NCI-H526 (cell line): ENCODE measurements around the gene GYS1.

Experiments
- DNase-seq, 2 experiments: peaks; one replicate each; lab custom pipeline; 2025; lab: John Stamatoyannopoulos, UW

The GYS1 gene

DNA sequence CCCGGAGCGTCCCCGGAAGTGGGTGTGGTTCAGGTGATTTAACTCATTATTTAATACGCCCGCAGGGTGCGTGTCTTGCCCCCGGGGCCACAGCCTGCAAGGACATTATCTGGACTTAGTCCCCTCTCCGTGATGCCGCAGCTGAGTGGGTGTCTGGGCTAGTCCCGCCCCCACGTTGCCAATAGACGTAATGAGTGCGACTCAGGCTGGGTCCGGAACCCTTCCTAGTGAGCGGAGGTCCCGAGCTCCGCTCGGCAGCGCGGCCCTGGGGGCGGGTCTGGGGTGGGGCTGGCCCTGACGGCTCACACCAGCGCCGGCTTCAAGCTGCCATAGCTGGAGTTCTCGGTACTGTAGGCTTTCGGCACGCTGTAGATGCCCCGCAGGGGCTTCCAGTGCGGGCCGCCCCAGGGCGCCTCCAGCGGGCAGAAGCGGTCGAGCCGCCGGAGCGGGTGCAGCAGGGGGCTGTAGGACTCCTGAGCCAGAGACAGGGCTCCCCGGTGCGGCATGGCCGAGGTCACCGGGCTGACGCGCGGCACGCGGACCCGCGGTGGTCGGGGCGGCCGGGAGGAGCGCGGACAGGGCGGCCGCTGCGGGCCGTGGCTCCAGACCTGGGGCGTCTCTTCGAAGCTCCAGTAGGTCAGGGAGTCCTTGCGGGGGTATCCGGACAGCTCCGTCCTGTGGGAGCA, 24.7 kb upstream of the GYS1 start:
- peak; percentile 52 to 73 for DNase-seq

DNA sequence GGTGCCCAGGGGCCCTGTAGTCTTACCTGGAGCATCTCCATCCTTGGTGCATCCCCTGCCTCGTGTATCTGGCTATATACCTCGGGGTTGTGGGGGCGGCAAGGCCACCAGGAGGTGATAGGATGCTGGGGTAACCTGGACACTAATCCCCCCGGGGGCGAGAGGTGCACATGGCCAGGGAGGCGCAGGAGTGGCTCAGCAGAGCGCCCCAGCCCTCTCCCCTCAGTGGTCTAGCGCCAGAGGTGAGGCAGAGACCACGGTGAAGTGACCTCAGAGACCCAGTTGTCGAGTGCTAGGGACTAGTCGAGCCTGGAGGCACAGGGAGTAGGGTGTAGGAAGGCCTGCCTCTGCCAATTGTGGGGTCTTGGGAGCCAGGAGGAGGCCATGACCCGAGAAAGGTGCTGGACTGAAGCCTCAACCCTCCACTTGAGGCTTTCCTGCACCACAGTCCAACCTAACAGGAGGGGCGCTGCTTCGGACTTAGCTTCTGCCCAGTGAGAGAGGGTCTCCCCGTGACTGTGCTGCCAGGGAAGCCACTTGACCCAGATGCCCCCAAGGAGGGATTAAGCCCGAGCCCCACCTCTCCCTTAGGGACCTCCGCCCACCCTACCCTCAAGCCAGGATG, 24.0 kb upstream of the GYS1 start, which contains the start of gene LHB:
TSS of gene LHB (minus strand) at position 51 of the 625 bp plus-strand sequence. CDS start at position 41, 10 bp downstream.
- DNase-seq: no peak

DNA sequence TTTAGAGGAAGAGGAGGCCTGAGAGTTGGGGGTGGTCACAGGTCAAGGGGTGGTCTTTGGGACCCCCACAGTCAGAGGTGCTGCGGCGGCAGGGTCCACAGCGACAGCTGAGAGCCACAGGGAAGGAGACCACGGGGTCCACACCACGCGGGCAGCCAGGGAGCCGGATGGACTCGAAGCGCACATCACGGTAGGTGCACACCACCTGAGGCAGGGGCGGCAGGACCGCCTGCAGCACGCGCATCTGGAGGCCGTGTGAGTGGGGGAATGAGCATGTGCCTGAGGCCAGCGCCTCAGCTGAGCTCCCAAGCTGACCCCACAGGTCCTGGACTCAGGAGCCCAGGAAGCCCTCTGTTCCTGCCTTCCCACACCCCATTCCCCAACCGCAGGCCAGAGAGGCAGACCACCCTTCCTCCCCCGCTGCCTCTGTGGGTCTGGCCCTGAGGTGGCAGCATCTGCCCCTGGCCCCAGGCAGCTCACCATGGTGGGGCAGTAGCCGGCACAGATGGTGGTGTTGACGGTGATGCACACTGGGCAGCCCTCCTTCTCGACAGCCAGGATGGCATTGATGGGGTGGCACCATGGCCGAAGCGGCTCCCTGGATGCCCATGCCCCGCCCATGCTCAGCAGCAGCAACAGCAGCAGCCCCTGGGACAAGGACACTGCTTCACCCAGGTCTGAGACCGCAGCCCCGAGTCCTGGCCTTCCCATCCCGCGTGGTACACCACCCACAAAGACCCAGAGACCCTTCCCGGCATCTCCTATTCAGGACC, 23.1 kb upstream of the GYS1 start:
- no peak for DNase-seq

DNA sequence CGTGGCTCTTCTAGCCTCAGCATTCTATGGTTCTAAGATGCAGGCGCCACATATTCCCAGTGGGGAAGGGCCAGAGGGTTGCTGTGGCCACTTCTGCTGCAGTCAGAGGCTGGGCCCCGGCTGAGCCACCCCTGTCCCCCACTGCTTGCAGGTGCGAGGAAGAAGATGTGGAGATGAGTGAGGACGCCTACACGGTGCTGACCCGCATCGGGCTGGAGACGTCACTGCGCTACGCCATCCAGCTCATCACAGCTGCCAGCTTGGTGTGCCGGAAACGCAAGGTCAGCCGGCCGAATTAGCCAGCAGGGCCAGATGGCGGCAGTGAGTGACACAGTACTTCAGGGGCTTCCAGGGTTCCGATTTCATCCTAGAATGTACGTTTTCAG, 21.8 kb upstream of the GYS1 start:
- DNase-seq: no peak

DNA sequence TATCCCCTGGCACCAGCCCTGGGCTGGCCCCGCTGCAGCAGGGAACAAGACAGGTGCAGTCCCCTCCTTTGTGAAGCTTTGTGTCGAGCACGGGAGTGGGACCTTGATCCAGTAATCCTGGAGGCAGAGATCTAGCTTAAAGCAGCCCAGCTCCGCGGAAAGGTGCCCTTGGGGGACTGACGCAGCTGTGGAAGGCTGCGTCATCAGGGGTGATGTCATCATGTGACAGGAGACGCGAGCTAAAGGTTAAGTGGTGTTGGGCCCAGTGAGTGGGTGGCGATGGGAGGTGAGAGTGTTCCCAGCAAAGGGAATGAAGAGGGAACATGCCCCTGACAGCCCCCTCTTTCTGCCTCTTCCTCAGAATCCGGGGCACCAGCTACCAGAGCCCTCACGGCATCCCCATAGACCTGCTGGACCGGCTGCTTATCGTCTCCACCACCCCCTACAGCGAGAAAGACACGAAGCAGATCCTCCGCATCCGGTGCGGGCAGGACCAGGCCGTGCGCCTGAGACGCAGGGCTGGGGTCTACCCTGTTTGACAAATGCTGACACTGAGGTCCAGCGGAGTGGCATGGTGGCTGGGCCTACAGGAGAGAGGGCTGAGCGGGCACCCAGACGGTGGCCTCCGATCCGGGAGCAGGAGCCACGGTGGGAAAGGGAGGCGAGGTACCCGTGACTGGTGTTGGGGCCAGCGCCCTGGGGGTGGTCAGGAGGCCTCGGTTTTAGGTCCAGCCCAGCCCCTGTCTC, 21.2 kb upstream of the GYS1 start:
- no peak for DNase-seq

DNA sequence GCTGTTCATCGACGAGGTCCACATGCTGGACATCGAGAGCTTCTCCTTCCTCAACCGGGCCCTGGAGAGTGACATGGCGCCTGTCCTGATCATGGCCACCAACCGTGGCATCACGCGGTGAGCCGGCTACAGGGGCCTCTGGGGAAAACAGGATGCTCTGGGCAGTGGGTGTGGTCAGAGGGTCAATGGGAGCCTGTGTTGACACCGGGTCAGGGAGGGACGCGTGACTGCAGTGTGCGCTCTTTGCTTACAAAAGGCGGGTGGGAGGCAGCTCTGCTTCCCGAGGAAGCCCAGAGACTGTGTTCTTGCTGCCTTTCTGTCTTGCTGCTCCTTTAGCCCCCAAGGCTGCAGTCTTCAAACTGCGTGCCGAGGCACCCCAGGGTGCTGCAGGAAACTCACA, 18.1 kb upstream of the GYS1 start:
- DNase-seq: no peak

DNA sequence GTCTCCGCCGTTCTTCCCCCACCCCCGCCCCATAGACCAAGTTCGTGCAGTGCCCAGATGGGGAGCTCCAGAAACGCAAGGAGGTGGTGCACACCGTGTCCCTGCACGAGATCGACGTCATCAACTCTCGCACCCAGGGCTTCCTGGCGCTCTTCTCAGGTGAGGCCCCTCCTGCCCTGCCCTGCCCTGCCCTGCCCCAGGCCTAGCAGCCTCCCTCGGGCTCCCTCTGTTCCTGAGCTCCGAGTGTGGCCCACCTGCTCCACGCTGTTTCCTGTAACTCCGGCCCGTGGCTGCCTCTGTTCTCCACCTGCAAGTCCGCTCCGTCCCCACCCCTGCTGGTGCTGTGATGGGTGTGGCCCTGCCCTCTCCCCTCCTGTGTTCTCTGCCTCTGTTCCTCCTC, 17.3 kb upstream of the GYS1 start:
- no peak for DNase-seq

DNA sequence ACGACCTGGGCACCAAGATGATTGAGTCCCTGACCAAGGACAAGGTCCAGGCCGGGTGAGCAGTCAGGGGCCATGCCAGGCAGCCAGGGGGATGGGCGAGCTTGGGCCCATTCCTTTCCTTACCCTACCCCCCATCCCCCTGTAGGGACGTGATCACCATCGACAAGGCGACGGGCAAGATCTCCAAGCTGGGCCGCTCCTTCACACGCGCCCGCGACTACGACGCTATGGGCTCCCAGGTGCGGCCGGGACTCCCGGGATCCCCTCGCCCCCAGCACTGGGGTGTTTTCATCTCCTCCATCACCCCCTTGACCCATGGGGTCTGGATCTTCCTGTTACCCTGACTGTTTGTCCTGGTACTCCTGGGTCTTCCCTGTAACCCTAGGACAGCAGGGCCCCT, 16.7 kb upstream of the GYS1 start:
- no peak for DNase-seq

DNA sequence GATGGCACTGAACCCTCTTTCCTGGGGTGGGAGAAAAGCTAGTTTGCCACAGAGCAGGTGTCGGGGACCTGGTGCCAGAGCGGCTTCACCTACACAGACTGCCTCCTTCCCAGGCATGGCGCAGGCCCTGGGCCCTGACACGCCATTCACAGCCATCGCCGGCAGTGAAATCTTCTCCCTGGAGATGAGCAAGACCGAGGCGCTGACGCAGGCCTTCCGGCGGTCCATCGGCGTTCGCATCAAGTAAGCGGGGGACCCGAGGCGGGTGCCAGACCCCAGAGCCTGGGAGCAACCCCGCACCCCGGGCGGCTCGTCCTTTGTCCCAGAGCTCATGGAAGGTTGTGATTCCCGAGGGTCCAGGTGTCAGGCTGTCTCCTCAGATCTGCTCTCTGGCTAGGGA, 13.8 kb upstream of the GYS1 start:
- no peak for DNase-seq

DNA sequence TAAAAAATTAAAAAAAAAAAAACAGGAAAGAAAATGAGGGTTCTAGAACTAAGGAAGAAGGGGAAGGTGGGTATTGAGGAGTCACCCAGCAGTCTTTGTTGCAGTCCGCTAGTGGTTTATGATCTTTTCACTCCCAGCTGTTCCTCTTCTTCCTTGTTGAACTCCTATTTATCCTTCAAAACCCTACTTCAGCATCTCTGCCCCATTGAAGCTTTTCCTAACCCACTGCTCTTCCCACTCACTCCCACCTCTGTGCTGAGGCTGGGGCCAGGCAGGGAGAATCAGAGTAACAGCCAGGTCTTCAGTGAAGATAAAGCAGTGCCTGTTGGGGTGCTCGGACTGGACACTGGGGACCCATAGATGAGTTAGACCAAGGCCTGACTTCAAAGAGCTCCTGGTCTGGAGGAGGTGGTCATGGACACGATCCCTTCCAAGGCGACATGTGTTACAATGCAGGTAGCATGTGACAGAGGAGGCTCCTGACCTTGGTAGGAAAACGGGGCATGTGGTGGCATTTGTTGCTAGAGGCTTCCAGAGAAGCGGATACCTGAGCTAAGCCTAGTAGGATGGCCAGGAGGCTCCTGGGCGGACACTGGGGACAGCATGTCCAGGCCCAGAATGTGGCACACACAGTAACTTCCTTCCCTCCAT, 12.0 kb upstream of the GYS1 start:
- DNase-seq: no peak

DNA sequence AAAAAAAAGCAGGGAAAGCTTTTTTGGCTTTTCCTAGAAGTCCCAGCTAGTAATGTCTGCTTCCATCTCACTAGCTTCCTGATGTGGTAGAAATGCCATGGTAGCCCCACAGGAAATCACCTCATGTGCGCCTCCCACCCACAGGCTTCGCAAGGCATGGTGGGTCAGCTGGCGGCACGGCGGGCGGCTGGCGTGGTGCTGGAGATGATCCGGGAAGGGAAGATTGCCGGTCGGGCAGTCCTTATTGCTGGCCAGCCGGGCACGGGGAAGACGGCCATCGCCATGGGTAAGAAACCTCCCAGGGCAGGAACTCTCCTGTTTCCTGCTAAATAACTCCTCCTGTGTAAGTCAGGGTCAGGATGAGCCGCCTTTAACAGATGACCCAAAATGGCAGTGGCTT, 11.0 kb upstream of the GYS1 start:
- DNase-seq: no peak

DNA sequence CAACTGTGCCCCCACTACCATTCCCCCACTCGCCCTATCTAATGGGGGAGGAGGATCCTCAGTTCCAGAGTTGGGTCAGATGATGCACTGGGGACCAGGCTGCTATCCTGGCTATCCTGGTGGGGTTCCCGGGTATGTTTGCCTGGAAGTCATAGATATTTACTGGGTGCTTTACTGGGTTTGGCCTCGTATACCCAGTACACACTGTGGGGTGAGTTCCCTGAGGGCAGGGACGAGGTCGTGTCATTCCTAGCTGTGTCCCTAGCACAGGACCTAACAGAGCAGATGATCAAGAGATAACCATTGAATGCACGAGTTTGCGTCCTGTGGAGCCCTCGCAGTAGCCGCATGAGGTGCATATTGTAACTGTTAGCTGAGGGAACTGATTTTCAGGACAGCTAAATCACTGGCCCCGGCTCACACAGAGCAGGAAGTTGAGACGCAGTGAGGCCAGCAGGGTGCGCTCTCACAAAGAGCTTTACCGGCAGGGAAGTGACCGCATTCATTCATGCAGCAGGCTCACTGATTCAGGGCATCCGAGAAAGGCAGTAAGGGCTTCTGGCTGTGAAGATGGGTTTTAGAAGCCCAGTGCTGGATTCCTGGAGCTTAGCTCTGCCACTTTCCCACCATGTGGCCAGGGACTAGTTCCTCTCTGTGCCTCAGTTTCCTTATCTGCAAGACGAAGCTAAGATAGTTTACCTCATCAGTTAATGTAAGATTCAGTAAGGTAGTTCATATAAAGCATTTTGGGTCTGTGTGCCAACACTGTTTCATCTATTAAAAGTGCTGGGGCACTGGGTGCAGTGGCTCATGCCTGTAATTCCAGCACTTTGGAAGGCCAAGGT, 6.6 kb upstream of the GYS1 start:
- peak in 1 of 2 experiments; percentile 78 for DNase-seq

DNA sequence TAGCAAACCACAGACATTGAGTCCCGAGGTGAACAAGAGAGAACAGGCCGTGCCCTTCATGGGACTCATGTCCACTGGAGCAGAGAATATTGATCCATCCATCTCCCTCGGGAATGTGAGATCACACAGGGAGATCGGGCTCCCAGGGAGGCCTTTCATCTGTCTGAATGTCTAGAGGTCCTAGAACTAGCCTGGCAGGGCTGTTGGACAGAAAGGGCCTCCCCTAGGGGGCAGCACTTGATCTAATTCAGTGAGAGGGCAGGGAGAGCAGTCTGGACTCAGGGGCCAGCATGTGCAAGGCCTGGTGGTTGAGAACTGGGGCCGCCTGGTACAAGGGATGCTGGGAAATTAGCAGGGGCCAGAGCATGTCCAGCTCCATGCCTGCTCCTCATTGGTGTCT, 4.9 kb upstream of the GYS1 start:
- DNase-seq: peak in 1 of 2 experiments; percentile 70

DNA sequence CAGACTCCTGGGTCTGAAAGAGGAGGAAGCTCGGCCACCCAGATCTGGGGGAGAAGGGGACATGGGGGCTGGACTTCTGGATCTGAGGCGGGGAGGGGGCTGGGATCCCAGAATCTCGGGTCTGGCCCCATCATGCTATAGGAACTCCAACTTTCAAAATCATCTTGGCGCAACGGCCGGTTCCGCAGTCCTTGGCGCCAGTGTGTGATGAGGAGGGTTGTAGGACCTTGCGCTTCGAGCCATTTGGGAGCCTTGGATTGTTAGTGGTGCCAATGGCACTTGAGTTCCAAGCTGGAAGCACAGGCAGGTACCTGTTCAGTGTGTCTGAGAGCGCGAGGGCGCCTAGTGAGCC, 902 bp upstream of the GYS1 start:
- DNase-seq: no peak

DNA sequence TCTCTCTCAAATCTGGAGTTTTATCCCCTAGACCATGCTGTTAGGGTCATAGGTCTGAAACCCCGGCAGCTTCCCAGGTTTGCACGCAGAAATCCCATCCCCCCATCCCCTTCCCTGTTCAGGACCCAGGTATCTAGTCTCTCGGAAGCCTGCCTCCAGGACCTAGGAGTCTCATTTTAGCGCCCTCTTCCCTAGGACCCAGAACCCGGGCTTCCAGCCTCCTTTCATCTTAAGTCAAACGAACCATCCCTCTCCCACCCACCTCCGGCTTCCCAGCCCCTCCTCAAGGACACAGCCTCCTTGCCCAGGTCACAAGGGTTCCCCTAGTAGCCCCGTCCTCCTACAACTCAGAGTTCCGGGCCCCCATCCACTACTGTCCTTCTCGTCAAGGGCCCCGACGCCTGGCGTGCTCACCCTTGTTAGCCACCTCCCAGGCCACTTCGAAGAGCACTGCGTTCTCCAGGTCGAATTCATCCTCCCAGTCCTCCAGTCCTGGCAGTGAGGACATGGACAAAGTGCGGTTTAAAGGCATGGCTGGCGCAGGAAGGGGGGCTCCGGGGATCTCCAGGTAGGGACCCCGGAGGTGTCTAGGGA, 431 bp downstream of the GYS1 start:
- DNase-seq: peak in 1 of 2 experiments; percentile 68

DNA sequence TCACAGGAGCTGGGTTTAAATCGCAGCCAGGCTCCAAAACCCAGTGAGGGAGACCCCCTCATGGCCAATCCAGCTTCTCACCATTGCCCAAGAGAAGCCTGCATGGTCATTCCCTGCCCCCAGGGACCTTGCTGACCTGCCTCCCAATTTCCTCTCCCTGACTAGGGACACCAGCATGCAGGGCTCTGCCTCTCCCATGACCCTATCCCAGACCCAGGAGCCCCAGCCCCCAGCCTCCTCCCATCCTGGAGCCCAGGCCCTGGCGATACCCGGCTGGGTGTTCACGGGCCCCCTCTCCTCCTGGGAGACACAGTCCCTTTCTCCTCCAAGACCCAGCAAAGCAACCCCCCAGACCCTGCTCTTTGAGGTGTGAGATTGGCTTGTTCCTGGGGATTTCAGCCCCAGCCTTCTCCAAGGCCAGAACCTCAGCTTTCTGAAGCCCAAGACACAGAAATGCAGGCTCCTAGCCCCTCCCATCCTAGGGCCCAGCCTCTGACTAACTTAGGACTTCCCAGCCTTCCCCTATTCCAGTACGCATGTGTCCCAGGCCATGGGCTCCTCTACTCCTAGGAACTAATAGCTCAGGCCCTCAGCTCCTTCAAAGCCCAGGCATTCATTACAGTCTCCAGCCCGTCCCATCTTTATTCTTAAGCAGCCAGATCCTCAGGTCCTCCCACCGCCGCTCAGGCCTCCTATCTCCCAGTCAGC, 1.1 kb downstream of the GYS1 start:
- no peak for DNase-seq

DNA sequence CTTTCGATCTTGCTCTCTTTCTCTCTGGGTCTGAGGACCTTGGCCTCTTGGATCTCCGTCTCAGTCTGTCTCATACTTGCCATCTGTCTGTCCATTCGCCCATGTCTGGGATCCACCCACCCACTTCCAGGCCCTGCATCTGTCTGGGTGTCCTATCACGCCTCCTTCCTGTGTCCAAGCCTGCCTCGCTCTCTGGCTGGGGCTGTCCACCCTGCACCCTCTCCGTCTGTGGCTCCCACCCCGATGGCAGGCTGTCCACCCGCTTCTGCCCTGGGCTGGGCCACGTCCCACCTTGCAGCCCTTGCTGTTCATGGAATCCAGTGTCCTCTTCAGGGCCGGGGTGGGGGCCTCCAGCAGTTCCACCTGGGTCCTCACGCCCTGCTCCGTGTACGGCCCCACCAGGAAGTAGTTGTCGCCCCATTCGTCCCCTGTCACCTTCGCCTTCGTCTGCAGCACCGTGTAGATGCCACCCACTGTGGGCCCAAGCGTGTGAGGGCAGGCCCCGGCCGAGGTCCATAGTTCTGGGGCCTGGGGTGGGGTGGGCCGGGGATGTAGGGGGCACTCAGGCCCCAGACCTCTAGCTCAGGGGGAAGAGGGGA, 2.0 kb downstream of the GYS1 start:
- DNase-seq: no peak

DNA sequence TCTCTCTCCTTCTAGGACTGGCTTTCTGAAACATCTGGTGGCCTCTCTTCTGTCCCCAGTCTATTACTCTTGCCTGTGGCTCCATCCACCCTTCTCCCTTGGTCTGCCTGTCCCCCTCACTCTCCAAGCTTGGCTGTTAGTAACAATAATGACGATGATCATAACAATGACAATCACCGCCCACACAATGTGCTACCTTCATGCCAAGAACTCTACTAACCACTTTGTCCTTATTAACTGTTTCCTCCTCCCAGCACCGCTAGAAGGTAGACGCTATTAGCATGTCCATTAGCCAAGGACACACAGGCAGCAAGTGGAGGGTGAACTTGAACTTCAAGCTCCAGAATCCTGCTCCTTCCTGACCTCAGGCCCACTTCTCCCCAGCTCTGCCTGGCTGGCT, 2.7 kb downstream of the GYS1 start:
- DNase-seq: no peak

DNA sequence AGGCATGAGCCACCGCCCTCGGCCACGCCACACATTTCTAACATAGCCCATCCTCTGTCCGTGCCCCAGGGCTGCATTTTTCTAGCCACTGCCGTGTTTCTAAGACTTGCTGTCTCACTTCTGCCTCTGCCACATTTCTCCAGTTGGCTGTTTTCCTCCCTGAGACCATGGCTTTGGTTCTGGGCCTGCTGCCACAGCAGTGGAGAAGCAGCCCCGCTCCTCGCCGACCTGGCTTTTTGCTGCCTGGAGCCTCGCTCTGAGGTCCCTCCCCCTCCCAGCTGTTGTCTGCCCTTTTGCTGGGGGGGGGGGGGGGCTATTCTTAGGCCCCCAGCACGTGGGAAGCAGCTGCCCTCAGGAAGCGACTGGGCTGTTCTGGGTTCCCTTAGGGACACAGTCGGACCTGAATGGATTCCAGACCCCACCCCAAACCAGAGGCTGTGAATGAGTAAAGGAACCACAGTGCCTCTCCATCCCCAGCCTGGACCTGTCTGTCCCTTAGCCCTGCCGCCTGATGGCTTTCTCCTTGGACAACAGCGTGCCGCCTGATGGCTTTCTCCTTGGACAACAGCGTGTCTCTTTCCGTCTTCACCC, 3.3 kb downstream of the GYS1 start:
- no peak for DNase-seq
